EH (cell line): ENCODE data around the gene CD320.
A peak's percentile ranks its signal among the peaks of the same experiment; 100 is the strongest.
"Not testable (repeated sequence)": the region's sequence is repeated elsewhere in the genome, so short reads cannot be mapped to it uniquely, and the experiment has no call there.

Experiments
- DNase-seq: peaks from one replicate; pipeline ENCODE4 v3.0.0-alpha.2; 2015; ENCODE audit warnings: low read depth

Gene CD320

DNA sequence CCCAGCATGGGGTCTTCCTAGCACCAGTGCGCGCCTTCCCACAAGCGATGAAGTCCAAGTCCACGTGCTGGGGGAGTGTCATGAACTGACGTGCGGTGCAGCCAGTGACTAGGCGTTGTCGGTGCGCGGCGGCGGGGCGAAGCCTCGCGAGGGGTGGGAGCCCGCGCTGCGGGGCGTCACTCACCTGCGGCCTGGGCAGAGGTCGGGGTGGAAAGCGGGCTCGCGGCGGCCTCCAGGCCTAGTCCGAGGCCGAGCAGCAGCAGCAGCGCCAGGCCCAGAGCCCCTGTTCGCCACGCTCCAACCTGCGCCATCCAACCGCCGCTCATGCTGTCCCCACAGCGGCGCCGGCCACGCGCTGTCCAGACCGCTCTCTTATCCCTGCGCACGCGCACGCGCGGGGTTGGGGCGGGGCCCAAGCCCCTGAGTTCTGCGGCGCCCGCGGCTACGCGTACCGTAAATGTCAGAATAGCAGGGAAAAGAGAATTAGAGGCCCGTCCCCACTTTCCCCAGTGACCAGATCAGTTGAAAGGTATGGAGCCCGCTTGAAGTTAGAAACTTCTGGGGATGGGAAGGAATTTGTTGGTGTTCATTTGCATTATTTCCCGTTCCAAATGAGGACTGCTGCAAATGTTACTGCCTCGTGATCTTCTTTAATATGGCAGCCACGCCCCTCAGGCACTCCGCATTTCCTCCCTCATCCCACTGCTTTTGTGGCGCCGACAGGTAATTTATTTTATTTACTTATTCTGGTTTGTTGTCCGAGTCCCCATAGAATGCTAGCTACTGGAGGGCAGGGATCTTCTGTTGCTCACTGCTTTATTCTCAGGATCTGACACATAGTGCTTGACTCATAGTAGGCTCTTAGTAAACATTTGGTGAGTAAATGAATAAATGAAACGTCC lies at the start of gene CD320:
Gene CD320 (minus strand): TSS at position 394 of the 902 bp plus-strand sequence. CDS start 68 bp downstream, at position 326.
- DNase-seq = peak; percentile 88

DNA sequence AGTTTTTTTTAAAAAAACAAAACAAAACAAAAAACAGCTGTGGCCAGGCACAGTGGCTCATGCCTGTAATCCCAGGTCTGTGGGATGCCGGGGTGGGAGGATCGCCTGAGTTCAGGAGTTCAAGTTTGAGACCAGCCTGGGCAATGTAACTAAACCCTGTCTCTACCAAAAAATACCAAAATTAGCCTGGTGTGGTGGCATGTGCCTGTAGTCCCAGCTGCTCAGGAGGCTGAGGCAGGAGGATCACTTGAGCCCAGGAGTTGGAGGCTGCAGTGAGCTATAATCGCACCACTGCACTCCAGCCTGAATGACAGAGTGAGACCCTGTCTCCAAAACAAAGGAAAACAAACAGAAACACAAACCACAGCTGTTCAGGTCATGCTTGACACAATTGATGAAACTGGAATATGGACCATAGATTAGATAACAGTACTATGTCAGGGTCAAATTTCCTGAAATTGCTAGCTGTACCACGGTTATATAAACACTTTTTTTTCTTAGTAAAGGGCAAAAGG lies 48.9 kb upstream of the CD320 start:
- no peak for DNase-seq

DNA sequence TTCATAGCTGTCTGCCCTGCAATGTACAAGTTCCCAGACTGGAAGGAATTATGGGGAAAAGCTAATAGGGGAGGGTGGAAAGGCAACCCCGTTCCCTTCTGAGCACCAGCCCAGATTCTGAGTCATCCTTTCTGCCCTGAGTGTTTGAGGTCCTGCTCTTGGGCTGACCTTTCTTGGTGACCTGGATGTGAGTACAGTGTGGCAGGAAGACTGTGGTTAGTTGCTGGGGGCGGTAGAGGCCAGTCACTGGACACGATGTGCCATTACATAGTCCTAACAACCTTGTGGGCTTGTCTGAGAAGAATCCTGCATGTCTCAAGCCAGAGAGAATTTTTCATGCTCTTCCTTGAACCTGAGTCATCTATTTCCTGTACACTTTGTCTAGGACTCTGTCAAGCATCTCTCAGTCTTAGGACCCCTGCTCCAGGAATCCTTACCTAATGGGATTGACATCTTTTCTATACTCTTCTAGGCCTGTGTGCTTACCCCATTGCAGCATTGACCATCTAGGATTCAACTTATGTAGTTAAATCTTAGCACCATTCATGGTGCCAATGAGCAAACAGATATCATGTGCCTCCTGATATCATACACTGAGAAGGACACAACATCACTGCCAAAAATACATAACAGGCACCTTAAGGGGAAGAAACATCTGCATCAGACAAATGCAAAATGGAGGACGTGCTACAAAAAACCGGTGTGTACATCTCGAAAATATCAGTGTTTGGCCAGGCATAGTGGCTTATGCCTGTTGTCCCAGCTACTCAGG lies 47.7 kb upstream of the CD320 start:
- peak; percentile 99 for DNase-seq

DNA sequence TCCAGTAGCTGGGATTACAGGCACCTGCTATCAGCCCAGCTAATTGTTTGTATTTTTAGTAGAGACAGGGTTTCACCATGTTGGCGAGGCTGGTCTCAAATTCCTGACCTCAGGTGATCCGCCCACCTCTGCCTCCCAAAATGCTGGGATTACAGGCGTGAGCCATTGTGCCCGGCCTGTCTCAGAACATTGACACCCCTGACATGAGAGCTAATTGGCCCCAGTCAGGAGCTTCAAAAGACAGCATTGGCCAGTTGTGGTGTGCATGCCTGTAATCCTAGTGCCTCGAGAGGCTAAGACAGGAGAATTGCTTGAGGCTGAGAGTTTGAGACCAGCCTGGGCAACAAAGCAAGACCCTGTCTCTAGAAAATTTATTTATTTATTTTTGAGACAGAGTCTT lies 44.7 kb upstream of the CD320 start:
- DNase-seq = not testable (repeated sequence)

DNA sequence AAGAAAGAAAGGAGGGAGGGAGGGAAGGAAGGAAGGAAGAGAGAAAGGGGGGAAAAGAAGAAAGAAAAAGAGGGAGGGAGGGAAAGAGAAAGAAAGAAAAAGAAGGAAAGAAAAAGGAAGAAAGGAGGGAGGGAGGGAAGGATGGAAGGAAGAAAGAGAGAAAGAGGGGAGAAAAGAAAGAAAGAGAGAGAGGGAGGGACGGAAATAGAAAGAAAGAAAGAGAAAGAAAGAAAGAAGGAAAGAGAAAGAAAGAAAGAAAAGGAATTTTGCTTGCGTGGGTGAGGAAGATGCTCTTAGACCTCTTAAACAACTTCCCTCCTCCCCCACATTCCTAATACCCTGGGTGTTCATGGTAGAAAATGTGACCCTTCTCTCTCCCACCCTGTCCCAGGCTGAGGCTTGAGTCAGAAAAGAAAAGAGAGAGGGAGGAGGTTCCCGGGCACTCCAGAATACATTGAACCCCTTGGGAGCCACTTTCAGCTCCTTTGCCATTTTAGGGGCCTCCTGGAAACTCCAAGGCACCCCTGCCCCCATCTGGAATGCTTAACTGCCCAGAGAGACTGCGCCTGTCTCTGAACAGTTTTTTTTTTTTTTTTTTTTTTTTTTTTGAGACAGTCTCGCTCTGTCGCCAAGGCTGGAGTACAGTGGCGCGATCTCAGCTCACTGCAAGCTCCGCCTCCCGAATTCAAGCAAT lies 44.1 kb upstream of the CD320 start:
- DNase-seq = peak; percentile 47

DNA sequence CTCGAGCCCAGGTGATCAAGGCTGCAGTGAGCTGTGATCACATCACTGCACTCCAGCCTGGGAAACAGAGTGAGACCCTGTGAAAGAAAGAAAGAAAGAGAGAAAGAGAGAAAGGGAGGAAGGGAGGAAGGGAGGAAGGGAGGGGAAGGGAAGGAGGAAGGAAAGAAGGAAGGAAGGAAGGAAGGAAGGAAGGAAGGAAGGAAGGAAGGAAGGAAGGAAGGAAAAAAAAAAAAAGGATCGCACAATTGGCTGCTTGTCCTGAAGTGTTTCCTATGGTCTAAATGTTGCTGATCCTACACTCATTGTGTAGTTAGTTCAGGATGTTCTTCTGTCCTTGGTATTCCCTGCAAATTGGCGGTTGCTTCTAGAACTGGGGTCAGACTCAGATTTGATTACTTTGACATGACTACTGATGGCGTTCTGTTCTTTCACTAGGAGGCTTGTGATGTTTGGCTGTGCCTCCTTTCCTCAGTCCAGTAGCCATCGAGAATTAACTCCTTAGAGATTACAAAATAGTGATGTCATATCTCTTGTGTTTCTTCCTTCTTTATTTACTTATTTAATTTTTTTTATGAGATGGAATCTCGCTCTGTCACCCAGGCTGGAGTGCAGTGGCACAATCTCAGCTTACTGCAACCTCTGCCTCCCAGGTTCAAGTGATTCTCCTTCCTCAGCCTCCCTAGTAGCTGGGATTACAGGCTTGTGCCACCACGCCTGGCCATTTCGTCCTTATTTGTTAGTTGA lies 41.6 kb upstream of the CD320 start:
- DNase-seq = not testable (repeated sequence)

DNA sequence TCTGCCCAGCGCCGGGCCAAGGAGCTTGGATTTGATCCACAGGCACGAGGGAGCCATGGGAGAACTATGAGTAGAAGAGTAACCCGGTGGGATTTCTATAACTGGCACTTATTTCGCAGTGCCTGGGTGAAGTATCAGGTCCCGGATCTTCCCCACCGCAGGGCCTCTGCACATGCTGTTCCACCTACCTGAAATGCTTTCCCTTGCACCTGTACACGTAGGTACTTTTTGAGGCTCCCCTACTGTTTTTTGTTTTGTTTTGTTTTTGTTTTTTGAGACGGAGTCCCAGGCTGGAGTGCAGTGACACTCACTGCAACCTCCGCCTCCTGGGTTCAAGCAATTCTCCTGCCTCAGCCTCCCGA lies 35.3 kb upstream of the CD320 start:
- no peak for DNase-seq

DNA sequence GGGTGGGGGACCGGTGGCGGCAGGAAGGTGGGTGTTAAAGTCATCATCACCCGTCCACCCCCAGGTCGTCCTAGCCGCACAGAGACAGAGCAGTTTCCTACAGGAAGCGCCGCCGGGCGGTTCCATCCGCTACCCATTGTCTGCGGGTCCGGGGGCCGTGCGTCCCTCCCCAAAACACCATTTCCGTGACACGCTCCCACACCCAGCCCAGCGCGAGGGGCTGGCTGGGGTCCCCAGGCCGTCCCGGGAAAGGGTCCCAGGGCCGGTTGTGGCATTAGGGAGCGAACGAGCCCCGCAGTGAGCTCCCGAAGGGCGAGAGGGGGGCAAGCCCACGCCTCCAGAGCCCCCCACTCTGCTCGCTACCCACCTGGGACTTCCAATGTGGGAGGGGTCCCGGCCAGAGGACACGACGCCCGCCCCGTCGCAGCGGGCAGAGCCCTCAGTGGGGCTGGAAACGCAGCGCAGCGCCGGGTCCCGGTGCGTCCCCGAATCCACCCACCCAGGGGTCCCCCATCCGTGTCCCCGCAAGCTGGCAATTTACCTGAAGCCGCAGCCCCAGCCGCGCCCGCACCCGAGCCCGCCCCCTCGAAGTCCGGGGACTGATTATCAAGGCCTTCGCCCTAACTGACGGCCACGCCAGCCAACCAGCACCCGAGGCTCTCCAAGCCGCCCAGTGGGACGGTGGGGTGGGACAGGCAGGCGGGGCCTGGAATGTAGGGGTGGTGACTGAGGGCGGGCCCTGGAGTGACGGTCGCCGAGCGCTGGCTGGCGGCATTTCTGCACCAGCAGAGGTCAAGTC lies 34.7 kb upstream of the CD320 start, which contains the start of gene KANK3:
Gene KANK3 (minus strand): TSS at position 579 of the 799 bp plus-strand sequence. CDS start 5,434 bp downstream, outside the sequence.
- peak; percentile 92 for DNase-seq

DNA sequence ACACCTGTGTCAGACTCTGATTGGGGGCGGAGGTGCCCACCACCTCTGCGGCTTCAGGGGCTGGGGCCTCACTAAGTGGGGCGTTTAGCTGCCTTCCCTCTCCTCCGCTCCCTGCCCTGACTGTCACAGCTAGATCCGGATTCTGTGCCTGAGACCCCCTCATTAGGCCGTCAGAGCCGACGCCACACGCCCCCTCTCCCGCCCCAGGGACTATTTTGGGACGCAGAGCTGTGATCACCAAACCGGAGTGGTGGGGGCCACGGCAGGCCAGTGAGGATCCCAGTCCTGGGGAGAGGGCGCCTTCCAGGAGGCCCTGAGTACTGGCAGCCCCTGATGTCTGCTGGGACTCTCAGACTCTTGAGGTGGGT lies 34.1 kb upstream of the CD320 start:
- no peak for DNase-seq

DNA sequence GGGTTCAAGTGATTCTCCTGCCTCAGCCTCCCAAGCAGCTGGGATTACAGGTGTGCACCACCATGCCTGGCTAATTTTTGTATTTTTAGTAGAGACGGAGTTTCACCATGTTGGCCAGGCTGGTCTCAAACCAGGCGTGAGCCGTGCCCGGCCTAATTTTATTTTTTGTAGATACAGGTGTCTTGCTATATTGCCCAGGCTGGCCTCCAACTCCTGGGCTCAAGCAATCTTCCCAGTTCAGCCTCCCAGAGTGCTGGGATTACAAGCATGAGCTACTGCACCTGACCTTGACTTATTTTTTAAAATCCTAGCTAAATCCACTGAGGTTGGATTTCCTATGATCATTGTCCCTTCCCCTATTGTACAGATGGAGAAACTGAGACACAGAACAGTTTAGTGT lies 33.3 kb upstream of the CD320 start:
- DNase-seq = not testable (repeated sequence)

DNA sequence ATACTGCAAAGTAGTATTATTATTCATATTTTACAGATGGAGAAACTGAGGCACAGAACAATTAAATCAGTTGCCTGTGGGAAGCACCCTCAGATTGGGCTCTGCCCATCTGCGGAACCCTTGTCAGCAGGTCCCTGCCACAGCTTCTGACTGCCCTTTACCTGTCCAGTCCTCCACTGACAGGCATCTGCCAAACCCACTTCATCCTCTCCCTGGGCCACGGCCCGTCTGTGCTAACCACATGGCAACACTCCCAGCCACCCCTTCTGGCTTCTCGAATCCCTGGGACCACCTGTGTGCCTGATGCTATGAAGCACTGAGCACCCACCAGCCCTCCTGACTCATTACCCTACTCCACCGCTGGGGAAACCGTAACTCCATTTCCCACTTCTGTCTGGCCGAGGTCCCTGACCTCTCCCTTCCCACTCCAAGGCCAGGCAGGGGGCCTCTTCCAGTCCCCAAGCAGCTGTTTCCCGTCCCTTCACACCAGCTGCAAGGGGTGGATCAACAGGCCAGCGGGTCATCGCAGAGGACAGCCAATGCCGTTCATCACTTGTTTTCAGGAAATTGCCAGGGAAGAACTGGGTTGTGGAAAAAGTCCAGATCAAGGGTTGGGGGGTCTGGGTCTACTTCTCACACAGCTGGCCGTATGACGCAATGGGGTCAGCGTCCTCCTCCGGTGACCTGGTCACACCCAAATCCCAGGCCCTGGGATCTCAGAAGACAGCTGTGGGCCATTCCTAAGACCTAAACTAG lies 32.4 kb upstream of the CD320 start:
- DNase-seq = no peak

DNA sequence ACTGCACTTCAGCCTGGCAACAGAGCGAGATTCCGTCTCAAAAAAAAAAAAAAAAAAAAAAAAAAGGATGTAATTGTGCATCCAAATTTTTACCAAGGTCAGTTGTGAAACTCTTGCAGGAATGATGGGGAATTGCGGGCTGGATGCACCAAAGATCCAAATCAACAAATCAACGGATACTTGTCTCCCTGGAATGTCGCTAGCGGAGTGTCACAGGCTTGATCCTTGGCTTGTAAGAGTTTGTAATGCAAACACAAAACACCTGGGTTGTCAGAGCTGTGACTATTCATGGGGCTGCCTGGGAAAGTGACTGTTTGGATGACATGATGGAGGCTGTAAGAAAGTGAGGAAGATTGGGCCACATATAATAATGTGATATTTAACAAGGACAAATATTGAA lies 30.7 kb upstream of the CD320 start:
- no peak for DNase-seq

DNA sequence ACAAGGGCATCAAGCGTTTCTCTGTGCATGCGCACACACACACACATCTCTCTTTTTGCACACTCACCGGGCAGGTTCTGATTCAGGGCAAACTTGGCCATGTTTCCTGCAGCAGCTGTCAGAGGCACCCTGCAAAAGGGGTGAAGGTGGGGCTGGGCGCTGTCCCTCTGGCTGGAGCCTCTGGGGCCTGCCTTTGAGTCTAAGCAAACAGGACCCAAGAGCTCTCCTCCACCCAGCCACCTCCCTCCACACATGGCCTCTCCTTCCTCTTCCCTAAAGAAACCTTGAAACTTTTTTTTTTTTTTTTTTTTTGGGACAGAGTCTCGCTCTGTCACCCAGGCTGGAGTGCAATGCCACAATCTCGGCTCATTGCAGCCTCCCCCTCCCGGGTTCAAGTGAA lies 29.6 kb upstream of the CD320 start:
- DNase-seq = no peak

DNA sequence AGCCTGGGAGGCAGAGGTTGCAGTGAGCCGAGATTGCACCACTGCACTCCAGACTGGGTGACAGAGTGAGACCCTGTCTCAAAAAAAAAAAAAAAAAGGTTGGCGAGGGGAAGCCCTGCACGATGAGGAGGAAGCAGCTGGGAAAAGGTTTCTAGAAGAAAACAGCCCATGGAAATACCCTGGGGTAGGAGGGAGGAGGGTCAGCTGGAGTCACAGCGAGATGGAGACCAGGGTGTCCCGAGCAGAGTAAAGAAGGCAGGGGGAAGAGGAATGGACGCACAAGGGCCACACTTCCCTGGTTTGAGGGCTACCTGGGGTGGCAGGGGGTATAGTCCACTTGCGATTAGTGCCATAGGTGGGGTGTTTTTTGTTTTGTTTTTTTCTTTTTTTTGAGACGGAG lies 28.5 kb upstream of the CD320 start:
- DNase-seq = no peak

DNA sequence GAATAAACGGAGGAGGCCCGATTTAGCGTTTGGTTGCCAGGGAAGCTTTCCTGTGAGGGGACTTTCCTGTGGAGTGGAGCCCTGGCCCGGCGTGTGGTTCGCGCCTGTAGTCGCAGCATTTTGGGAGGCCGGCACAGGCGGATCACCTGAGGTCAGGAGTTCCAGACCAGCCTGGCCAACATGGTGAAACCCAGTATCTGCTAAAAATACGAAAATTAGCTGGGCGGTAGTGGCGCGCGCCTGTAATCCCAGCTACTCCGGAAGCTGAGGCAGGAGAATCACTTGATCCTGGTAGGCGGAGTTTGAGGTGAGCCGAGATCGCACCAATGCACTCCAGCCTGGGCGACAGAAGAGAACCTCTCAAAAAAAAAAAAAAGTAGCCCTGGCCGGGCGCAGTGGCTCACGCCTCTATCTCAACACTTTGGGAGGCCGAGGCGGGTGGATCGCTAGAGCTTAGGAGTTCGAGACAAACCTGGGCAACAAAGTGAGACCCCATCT lies 28.0 kb upstream of the CD320 start:
- no peak for DNase-seq

DNA sequence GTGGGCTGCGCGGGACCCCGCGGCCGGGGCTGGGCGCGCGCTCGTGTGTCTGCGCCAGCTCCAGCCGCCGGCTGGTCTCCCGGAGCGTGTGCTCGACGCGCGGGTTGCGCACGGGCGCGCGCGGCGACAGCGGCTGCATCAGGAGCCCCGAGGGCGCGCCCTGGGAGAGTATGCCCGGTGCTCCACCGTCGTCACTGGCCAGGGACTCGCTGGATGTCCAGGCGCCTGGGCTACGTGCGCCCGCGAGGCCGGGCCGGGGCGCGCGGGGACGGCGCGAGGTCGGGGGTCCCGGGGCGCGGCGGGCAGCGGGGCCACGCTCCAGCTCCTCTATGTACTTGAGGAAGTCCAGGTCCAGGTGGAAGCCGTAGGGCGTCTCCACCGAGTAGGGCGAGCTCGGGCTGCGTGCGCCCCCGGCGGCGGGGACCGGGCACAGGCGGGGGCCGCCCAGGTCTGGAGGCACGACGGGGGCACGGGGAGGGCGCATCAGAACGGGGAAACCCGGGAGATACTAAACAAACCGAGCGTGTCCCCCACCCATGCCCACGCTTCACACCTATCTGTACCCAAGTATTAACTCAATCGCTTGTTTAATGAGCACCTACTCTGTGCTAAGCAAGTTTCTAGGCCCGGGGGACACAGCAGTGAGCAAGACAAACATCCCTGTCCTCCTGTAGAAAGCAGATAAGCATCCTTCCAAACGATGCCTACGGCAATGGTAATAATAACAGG lies 27.3 kb upstream of the CD320 start:
- DNase-seq = no peak

DNA sequence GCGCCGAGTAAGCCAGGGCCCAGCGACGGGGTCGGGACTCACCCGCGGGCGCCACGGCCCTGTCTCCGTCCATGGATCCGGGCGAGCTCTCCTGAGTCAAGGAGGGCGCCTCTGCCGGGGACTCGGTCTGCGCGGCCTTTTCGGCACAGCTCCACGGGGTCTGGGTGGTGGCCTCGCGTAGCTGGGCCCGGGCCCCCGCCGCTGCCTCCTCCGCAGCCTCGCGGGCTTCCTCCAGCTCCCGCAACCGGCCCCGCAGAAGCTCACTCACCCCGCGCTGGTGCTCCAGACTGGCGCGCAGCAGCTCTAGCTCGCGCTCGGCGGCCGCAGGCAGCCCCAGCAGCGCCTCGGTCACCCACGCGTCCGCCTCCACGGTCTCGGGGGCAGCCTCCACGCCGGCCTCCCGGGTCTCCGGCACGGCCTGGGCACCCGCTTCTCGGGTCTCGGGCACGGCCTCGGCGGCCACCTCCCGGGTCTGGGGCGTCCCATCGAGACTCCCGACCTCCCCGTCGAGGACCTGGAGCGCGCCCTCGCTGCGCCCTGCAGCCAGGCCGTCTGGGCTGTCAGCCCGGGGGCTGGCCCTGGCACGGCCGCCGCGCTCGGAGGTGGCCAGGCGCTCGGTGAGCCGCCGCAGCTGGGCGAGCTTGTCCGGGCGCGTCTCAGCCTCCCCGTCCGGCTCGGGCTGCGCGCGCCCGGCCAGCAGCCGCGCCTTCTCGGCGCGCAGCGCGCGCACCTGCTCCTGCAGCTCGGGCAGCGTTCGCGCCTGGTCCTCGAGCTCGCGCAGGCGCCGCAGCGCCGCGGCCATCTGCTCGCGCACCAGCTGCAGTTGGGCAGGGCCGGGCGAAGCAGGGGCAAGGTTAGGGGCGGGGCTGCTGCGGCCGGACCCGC lies 26.5 kb upstream of the CD320 start:
- peak; percentile 48 for DNase-seq
